Mammary epithelial cell (primary cell): ENCODE results near the gene SH3BGRL2.

Source experiments
- EZH2 ChIP-seq: IDR thresholded peaks from 2 replicates; pipeline ENCODE4 v1.6.1; 2012; ENCODE audit warnings: low read length, inconsistent platforms, borderline replicate concordance
- TF ChIP-seq, protein P1 (sequence below), 2 donors: IDR thresholded peaks in 1 of 2; conservative IDR thresholded peaks in 1 of 2; 2 replicates each; pipeline ENCODE4 v1.5.1; 2011 to 2012; ENCODE audit warnings: inconsistent platforms in 2 of 2, low read length in 2 of 2, mild to moderate bottlenecking in 2 of 2, control low read depth in 1 of 2, low read depth in 1 of 2; ENCODE audit not compliant: insufficient read depth in 1 of 2; ENCODE audit errors: extremely low read depth in 1 of 2

DNA sequence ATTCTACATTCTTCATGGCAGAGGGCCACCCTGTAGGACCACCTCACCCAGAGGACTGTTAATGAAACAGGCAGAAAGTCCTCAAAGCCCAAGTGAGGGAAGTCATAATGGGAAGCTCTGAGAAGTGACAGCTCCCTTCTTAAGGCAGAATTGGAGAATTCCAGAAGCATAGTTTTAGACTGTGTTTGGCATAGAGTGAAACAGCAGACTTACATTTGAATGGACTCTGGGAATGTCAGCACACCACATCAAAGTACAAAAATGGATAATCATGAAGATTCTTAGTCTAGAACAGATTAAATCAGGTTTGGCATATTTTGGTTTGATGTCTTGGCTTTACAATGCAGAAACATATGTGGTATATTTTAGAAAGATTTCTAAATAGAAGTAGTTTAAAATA is 17.9 kb downstream of the SH3BGRL2 start:
- TF ChIP-seq, protein P1, sequence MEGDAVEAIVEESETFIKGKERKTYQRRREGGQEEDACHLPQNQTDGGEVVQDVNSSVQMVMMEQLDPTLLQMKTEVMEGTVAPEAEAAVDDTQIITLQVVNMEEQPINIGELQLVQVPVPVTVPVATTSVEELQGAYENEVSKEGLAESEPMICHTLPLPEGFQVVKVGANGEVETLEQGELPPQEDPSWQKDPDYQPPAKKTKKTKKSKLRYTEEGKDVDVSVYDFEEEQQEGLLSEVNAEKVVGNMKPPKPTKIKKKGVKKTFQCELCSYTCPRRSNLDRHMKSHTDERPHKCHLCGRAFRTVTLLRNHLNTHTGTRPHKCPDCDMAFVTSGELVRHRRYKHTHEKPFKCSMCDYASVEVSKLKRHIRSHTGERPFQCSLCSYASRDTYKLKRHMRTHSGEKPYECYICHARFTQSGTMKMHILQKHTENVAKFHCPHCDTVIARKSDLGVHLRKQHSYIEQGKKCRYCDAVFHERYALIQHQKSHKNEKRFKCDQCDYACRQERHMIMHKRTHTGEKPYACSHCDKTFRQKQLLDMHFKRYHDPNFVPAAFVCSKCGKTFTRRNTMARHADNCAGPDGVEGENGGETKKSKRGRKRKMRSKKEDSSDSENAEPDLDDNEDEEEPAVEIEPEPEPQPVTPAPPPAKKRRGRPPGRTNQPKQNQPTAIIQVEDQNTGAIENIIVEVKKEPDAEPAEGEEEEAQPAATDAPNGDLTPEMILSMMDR (conservative IDR thresholded peaks at IDR 0.05 in 1 of 2, IDR thresholded peaks at IDR 0.05 in 1 of 2; ENCODE audit: extremely low read depth in 1 of 2, insufficient read depth in 1 of 2, low read depth in 1 of 2, low read length in 2 of 2): no peak
- TF ChIP-seq EZH2: no peak
